GM11168 (cell line): Measurements from ENCODE around the gene ZNHIT2.

Source experiments
- in situ Hi-C: fragments of 300-500 bp; cut with MboI; formaldehyde crosslinking; loops from one replicate; pipeline ENCODE4 v1.12.0; 2022; ENCODE audit warnings: low sequenced_read_pairs; ENCODE audit not compliant: unreplicated experiment

ZNHIT2 gene

DNA sequence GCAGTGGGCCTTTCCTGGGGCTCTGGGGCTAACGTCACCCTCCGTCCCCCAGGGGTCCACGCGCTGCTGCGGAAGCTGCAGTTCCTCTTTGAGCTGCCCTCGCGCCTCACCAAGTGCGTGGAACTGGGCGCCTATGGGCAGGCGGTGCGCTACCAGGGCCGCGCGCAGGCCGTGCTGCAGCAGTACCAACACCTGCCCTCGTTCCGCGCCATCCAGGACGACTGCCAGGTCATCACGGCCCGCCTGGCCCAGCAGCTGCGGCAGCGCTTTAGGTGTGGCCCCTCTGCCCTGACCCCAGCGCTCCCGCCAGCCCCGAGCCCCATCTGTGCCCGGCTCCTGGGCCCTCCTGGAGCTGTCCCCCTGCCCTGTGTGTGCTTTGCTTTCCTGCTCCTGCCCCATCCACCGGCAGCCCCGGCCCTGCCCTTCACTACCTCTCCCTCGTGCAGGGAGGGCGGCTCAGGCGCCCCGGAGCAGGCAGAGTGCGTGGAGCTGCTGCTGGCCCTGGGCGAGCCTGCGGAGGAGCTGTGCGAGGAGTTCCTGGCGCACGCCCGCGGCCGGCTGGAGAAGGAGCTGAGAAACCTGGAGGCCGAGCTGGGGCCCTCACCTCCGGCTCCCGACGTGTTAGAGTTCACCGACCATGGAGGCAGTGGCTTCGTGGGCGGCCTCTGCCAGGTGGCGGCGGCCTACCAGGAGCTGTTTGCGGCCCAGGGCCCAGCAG, 9.6 kb downstream of the ZNHIT2 start:
- in situ Hi-C loops, result no loop called here

DNA sequence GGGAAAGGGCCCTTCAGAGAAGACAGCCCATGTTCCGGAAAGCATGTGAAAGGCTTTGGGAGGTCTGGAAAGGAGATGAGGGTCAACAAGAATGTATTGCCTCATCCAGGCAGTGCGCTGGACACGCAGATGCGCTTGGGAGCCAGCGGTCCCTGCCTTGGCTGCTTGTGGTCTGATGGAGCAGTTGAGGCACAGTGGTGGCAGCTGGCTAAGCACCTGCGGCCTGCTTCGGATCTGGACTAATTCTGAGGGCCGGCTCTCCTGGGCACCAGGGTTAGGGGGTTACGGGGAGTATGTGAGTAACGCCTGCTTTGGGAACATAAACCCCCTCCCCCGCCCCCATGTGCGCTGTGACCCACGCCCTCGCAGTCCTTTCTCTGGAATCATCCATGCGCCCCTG, 10.4 kb downstream of the ZNHIT2 start:
- in situ Hi-C loops, result no loop called here

DNA sequence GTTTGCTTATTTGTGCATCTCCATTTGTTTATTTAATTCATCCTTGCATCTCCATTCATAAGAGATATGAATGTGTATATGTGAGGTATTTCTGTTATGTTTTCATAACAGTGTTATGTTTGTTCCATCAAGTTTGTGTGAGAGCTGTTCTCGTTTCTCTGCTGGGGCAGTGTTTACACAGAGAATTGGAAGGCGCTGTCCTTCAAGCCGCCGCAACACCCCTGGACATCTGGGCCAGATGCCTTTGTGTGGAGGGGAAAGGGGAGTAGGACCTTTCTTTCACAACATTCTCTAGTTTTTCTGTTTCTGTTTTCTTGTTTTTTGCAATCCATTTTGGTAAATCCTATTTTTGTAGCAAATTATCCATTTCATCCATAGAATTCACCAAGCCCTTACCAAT, 12.9 kb downstream of the ZNHIT2 start:
- in situ Hi-C loops, result no loop called here

DNA sequence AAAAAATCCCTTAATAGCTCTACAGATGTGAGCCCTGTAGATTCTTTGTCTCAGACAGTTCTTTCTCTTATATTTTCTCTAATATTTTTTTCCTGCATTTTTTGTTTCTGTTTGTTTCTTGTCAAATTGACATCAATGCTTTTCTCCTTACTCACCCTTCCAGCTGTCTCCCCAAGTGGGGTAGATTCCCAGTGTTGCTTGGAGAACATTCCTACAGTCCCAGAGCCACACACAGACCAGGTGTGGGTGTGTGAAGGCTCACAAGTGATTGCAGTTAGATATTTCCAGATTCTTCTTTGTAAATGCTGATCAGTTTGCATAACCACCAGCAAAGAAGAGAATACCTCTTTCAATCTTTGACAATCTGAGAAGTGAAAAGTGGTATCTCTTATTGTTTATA, 14.0 kb downstream of the ZNHIT2 start:
- in situ Hi-C loops, result no loop called here

DNA sequence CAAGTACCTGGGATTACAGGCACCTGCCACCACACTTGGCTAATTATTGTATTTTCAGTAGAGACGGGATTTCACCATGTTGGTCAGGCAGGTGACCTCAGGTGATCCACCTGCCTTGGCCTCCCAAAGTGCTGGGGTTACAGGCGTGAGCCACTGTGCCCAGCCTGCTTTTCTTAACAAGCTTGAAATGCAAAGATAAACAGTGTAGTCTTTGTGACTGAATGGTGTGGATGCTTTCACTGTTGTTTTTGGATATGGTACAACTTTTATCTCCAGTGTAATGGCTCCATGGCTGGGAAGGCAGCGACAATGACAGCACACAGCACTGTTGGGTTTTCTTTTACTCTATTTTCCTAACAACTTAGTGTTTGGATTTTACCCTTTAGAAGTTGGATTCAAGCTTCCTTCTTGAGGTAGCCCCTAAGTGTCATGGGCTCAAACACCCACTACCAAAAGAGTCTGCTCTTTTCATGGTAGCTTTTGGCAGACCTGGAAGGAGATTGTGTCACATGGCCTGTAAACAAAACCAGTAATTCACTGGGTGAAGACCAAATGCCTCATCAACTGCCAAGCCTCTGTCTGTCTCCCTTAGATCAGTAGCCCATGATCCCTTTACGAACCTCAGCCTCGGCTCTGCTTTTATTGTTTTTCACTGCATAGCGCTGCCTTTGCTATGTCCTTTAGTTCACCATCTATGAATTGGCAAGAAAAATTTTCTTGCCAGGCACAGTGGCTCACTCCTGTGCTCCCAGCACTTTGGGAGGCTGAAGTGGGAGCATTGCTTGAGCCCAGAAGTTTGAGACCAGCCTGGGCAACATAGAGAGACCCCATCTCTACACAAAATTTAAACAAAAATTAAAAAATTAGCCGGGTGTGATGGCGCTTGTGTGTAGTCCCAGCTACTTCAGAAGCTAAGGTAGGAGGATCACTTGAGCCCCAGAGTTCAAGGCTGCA, 15.1 kb downstream of the ZNHIT2 start:
- in situ Hi-C loops, result no loop called here

DNA sequence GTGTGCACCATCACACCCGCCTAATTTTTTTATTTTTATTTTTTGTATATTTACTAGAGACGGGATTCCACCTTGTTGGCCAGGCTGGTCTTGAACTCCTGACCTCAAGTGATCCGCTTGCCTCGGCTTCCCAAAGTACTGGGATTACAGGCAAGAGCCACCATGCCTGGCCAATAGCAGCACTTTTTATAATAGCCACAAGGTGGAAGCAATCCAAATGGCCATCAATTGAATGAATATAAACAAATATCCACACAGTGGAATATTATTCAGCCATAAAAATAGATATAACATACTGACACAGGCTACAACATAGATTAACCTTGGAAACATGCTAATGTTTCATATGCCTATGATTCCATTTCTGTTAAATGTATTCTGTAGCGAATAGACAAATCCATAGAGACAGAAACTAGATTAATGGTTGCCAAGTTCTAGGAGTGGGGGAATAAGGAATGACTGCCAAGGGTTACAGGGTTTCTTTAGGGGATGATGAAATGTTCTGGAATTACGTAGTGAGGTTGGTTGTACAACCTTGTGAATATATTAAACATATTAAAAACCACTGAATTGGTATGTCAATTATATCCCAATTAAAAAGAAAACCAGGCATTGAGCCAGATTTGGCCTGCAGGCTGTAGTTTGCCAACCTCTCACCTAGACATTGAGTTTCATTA, 16.7 kb downstream of the ZNHIT2 start:
- in situ Hi-C loops, result no loop called here

DNA sequence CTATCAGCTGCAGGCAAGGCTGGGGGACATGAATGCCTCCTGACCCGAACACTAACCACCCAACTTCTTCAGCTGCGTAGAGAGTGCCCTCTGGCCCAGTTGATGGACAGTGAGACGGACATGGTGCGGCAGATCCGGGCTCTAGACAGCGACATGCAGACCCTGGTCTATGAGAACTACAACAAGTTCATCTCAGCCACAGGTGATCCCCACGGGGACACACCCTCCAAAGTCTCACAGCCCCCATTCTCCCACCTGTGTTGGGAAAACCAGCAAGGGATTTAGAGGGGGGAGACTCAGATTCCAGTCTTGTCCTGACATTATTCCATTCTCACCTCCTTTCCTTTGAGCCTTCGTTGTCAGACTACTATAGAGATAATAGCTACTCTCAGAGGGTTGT, 20.6 kb downstream of the ZNHIT2 start:
- in situ Hi-C loops, result no loop called here

DNA sequence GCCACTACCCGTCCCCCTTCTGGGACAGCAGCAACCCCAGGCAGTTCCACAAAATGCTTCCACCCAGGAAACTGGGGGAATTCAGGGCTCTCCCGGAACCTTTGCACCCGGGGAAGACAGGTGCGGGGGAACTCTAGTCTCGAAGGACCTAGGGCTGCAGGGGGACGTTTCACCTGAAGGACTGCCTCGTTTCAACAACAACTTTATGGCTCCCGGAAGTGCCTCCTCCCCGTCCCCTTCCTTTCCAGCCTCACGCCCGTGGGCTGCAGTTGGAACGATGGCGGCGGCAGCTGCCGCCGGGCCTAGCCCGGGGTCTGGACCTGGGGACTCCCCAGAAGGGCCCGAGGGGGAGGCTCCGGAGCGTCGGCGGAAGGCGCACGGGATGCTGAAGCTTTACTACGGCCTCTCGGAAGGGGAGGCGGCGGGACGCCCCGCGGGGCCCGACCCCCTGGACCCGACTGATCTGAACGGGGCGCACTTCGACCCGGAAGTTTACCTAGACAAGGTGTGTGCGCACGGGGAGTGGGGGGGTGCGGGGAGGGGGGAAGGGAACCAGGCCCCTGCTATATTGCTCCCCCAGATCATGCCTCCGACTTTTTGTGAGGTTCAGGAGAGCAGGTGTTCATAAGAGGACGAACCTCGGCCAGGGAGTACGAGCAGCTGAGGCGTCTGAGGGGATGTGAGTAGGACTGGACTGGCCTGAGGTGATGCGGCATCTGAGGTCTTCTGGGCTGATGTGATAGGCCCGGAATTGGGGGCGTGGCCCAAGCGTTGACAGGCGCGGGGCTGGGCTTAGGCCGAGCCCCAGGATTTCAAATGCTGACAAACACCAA, 21.3 kb downstream of the ZNHIT2 start, which contains the start of gene VPS51:
VPS51 (plus strand) TSS at position 241 of the 833 bp plus-strand sequence; CDS start at position 278, 37 bp downstream.
- in situ Hi-C loops, result no loop called here

DNA sequence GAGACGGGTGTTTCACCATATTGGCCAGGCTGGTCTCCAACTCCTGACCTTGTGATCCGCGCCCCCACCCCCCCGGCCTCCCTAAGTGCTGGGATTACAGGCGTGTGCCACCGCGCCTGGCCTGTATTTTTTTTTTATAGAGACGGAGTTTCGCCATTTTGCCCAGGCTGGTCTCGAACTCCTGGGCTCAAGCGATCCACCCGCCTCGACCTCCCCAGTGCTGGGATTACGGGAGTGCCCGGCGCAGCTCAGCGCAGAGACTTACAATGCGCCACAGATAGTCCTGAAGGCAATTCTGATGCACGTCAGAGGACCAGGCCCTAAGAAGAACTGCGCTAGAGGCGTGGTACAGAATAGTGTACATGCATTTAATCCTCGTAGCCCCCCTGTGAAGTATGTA, 22.1 kb downstream of the ZNHIT2 start:
- in situ Hi-C loops, result no loop called here

DNA sequence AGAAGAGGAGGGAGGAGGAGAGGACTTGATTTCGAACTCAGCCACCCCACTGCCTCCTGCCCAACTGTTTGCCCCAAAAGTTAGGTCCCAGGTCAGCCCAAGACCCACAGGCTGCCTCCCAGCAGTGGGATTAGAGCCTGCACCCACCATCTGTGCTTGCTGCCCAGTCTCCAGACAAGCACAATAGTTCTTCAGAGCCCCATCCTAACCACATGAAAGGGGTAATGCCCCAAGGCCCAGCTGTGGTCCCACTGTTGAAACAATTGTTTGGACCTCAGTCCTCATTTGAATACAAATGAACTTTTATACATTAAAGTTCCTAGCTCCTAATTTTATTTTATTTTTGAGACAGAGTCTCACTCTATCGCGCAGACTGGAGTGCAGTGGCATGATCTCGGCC, 26.9 kb downstream of the ZNHIT2 start:
- in situ Hi-C loops, result no loop called here

DNA sequence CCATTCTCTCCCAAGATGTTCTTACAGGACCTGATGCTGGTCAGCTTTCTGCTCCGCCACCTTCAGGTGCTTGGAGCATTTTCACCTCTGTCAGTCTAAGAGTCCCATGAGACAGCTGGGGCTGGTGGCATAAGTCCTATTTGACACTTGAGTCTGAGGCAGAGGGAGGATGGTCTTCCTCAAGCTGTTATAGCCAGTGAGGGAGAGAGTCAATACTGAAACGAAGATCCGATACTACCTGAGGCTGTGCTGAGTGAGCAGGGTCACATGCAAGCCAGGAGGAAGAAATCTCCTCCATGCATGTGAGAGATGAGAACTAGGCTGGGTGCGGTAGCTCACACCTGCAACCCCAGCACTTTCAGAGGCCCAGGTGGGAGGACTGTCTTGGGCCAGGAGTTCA, 27.9 kb downstream of the ZNHIT2 start:
- in situ Hi-C loops, result no loop called here

DNA sequence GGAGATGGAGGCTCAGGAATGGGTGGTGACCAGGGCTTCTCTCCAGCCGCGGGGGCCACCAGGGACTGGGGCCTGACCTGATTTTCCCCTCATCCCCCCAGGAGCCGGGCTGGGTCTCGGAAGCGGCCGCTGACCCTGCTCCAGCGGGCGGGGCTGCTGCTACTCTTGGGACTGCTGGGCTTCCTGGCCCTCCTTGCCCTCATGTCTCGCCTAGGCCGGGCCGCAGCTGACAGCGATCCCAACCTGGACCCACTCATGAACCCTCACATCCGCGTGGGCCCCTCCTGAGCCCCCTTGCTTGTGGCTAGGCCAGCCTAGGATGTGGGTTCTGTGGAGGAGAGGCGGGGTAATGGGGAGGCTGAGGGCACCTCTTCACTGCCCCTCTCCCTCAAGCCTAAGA, 29.7 kb downstream of the ZNHIT2 start:
- in situ Hi-C loops, result no loop called here

DNA sequence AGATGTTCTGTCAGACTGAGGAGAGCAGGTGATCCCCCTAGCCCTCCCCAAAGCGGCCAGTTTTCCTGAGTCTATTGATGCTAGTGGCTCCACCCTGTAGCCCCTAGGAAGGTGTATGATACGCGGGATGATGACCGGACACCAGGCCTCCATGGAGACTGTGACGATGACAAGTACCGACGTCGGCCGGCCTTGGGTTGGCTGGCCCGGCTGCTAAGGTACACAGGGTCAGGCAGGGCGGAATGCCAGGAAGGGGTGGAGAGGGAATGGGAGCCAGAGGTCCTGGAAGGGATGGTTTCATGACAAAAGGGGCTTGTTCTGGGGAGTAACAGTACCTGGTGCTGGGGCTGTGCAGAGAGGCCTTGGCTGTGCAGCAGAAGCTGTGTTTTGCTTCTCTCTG, 30.3 kb downstream of the ZNHIT2 start:
- in situ Hi-C loops, result no loop called here

DNA sequence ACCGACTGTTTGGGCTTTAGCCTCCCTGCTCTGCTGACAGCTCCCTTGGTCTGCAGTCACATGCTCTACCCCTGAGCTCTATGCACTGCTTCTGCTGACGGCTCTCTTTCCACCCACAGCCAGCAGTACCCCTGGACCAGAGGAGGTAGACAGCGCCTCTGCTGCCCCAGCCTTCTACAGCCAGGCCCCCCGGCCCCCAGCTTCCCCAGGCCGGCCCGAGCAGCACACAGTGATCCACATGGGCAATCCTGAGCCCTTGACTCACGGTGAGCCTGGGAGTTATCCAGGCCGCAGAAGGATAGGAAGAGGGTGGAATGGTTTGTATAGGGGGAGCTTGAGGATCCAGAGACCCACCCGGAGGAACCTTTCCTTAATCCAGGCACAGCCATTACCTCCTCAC, 30.7 kb downstream of the ZNHIT2 start:
- in situ Hi-C loops, result no loop called here

DNA sequence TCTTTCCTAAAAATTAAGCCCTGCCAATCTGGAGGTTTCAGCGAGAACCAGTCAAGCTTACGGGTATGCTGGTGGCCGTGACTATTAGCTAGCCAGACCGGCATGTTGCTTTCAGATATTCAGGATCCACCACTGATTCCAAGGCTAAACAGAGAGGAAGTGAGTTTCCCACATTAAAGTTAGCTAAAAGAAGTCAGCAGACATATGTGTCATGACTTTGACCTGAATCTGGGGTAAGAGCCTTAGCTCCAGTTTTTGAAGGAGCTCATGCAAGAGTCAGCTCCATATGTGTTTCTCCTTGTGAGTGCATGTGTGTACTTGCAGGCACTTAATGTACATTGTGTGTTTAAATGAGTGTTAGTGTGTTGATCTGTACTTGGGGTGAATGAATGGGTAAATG, 32.1 kb downstream of the ZNHIT2 start:
- in situ Hi-C loops, result no loop called here

DNA sequence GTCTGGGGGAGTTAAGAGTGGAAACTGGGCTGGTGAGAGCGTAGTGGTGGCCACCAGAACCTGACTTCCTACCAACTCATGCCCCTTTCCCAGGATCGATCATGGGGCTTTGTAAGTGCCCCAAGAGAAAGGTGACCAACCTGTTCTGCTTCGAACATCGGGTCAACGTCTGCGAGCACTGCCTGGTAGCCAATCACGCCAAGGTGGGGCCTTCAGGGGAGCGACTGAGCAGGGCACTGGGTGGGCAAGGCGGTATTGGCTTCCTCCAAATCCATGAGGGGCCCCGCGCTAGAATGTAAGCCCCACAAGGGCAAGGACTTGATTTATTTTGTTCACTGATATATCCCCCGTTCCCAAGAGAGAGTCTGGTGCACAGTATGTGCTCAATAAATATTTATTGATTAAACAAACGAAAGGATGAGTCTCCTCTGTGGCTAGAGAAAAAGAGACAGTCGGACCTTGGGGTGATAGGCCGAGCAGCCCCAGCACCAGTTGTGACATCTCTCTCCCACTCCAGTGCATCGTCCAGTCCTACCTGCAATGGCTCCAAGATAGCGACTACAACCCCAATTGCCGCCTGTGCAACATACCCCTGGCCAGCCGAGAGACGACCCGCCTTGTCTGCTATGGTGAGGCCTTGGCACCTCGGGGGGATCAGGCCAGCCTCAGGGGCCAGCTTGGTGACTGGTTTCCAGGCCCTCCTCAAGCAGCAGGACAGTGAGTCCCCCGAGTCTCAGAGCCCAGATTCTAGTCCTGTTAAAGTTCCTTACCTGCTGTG, 32.7 kb downstream of the ZNHIT2 start:
- in situ Hi-C loops, result no loop called here

DNA sequence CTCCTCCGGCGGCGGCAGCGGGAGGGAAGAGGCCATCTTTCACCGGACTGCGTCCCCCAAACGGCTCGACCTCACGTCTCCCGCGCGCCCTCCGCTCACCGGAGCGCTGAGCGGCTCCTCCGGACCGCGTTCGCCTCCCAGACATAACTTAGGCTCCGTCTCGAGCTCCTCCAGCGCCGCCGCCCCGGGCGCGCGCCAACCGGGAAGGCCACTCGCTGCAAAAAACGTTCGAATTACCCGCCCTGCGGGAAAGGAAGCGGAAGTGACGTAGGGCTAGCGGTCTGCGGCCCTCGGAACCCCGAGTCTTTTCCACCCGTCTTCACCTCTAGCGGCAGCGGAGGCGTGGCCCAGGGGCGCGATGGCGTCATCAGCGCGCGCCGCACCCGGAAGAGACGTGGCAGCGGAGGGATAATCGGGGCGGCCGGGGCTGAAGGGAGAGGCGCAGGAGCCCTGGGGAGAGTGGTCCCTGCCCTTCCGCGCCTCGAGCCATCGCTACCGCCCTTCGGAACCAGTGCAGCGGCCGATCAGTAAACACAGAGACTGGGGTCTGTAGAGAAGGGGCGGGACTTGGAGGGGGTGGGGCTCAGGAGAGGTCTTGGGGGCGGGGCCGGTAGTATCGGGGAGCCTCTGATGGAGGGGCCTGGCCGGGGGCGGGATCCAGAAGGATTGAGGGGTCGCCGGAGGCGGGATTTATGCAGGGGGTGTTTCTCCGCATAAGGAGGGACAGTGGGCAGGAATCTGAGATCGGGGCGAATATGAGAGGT, 33.5 kb downstream of the ZNHIT2 start, which contains the start of the genes CDCA5 and ZFPL1:
CDCA5 (minus strand) TSS at position 207 of the 764 bp plus-strand sequence; CDS start at position 145, 62 bp downstream.
ZFPL1 (plus strand) TSS at position 389 of the 764 bp plus-strand sequence. CDS start 477 bp downstream, outside the sequence.
- in situ Hi-C loops, result no loop called here

DNA sequence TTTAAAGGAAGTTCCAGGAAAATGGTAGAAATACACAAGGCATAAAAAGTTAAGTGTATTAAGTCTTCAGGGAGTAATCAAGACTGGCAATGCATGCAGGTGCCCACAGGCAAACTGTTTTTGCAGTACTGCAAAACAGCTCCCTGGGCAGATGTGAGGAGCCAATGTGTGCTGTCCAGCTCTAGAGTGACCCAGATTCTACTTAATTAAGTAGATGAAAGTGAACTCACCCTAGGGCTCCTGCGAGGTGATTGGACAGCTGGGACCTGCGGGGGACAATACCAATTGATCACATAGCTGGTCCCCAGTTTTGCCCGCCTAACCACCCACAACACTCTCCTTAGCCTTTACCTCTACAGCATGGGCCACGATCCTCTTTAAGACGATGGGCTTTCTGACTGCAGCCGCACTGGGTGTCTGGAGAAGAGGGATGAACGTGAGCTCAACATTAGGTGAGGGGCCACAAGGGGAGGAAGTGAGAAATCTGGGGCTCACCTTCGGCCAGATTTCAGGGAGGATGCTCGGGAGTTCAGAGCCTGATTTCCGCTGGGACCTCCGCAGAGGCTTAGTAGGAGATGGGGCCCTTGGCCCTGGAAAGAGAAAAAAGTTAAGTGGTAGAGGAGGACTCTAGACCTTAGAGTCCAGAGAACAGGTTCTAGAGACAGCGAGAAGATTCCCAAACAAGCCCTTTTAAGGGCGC, 34.2 kb downstream of the ZNHIT2 start:
- in situ Hi-C loops, result no loop called here
